H1 (cell line): ENCODE measurements around the gene CPEB3. TPM values are rescaled to one million over a fixed set of nuclear protein-coding genes. Genes with fewer than 3 reads are reported as not detected.

Experiments used
- JUN ChIP-seq: IDR thresholded peaks from 2 replicates; pipeline ENCODE4 v1.6.1; 2011; ENCODE audit warnings: low read depth, mild to moderate bottlenecking, improper control_type of control experiment, low read length
- polyA plus RNA-seq, 7 experiments: library from polyadenylated mRNA; depleted of rRNA in 3 of 7; stranded (reverse) in 5 of 7; unstranded in 2 of 7; fragments of >200 nt in 5 of 7; fragments of 200-250 nt in 2 of 7; gene quantifications; 1 replicate in 5 of 7; 2 replicates in 1 of 7; 4 replicates in 1 of 7; pipeline versions ENCODE4 v1.2.1 to v1.2.3, GENCODE V29; 2011 to 2013; ENCODE audit warnings: missing spikeins in 2 of 7, mixed read lengths in 2 of 7
- total RNA-seq: library from RNA; stranded (reverse); fragmentation: NEBNext Ultra II Directional; extraction: Animal tissue kit (Norgen Biotek cat#: 25700); gene quantifications from 2 replicates; pipeline ENCODE4 v1.2.1, GENCODE V29; 2021

CPEB3 gene
- total and polyA plus RNA-seq, 2 of the 8 experiments (the other 6 are each of a cell fraction or from before 2014, with no cell fraction given) = 0.39 to 1.7 TPM

DNA sequence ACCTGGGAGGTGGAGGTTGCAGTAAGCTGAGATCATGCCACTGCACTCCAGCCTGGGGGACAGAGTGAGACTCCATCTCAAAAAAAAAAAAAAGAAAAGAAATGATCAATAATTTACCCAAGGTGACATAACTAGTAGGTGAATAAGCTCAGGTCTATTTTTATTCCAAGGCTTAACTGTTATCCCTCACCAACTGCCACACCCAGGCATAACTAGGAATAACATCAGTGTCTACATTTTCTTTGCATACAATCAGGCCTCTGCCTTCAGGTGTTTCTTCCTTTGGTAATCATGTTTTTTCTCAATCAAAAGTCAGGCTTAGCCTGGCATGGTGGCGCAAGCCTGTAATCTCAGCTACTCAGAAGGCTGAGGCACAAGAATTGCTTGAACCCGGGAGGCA is 26.6 kb downstream of the CPEB3 start (continued):
- TF ChIP-seq JUN = no peak
